WI38 (cell line): ENCODE data around the gene ABCB11.
"Not testable (repeated sequence)": the region's sequence is repeated elsewhere in the genome, so short reads cannot be mapped to it uniquely, and the experiment has no call there.

Experiments
- H3K4me3 ChIP-seq: 2 replicates; pipeline ENCODE4 v1.5.1; 2011; ENCODE audit warnings: low read depth, mild to moderate bottlenecking, control low read depth, low read length
- TF ChIP-seq, protein P1 (sequence below): IDR thresholded peaks from 2 replicates; pipeline ENCODE4 v1.5.1; 2012; ENCODE audit warnings: low read depth, mild to moderate bottlenecking, control low read depth, low read length

Gene ABCB11

GRCh38 chr2:169026056-169026455, 5.1 kb downstream of the ABCB11 start:
- TF ChIP-seq, protein P1, sequence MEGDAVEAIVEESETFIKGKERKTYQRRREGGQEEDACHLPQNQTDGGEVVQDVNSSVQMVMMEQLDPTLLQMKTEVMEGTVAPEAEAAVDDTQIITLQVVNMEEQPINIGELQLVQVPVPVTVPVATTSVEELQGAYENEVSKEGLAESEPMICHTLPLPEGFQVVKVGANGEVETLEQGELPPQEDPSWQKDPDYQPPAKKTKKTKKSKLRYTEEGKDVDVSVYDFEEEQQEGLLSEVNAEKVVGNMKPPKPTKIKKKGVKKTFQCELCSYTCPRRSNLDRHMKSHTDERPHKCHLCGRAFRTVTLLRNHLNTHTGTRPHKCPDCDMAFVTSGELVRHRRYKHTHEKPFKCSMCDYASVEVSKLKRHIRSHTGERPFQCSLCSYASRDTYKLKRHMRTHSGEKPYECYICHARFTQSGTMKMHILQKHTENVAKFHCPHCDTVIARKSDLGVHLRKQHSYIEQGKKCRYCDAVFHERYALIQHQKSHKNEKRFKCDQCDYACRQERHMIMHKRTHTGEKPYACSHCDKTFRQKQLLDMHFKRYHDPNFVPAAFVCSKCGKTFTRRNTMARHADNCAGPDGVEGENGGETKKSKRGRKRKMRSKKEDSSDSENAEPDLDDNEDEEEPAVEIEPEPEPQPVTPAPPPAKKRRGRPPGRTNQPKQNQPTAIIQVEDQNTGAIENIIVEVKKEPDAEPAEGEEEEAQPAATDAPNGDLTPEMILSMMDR = no peak
- H3K4me3 ChIP-seq = no peak overlapping the region

GRCh38 chr2:169023161-169023560, 8.0 kb downstream of the ABCB11 start:
- H3K4me3 ChIP-seq = no peak overlapping the region
- TF ChIP-seq, protein P1 = no peak

DNA sequence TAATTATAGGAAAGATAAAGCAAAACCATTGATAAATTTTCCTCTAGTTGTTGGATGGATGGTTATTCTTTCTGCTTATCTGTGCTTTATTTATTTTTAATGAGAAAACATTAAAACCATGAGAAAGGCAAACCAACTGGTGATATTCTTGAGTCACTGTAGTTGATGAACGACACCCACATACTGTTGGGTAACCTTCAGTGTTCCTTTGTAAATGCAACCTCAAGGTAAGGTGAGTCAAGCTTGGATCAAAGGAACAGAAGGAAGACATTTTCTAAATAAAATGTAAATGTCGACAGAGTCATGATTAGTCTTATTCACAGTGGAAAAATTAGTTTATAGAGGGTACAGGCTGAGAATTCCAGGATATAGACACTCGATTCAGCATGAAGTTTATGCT, 12.7 kb downstream of the ABCB11 start:
- TF ChIP-seq, protein P1 = no peak
- no peak overlapping the region for H3K4me3 ChIP-seq

DNA sequence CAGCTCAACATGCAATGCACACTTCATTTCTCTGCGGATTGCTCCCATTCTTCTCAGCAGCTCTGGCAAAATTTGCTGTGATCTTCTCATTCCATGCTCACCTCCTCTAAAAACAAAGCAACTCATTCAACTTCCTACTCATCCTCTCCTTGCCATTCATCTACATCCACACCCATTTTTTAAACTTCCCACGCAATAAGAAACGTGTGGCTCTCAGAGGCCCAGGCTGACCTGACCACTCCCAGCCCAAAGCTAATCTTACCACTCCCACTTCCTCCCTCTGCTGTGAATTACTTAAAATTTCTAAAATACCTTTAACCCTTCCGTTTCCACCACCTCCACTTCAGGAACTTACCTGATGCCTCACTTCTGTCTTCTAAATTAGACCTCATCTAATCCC, 15.2 kb downstream of the ABCB11 start:
- TF ChIP-seq, protein P1 = no peak
- no peak overlapping the region for H3K4me3 ChIP-seq

GRCh38 chr2:169014780-169015179, 16.3 kb downstream of the ABCB11 start:
- TF ChIP-seq, protein P1 = no peak
- no peak overlapping the region for H3K4me3 ChIP-seq

DNA sequence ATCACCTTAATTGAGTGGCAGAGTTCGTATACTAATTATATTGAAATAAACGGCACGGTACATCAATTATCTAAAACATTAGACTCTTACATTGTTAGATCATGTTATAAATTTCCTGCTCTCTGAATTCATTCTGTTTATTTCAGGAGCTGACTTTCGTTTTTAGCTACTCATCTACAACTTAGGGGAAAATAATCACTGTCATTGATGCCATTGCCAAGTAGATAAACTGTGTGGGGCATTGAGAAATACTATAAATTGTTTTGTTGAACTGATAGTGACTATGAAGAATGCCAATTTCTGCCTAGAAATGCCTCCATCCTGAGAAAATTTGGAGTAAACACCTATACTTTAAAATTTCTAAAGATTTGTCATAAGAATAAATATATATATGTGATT, 17.5 kb downstream of the ABCB11 start:
- no peak overlapping the region for H3K4me3 ChIP-seq

DNA sequence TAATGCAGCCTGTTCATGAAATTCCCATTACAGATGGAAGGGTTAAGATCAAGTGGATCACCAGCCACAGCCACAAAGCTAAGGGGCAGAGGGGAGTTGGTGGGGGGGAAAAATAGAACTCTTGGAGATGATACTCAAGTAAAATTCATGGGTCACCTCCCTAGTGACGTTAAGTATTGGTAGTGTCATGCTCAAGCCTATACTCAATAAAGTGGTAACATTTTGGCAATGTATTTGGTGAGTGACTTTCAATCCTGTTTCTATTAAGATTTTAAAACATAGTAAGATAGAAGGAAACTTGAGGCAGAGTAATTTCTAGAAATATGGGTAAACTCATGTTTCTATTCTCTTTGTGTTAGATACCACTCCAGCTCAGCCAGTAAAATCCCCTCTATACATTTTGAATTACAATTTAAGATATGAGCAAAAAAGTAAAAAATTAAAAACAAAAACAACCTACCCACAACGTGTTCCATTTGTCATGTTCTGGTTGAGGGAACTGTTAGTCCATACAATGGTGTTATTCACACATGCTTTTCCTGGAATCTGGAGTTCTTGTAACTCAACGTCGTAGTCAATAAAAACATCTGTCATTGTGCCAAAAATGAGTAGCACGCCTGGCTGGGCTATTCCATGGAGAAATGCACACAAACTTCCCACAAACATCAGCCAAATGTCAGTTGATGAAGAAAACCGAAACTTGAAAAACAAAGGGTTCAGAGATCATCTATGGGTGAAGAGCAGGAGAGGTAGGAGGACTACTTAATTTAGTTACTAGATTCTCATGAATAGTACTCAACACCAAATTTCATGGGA, 18.1 kb downstream of the ABCB11 start:
- H3K4me3 ChIP-seq = no peak overlapping the region
- TF ChIP-seq, protein P1 = no peak

More for the DNA sequence above, 17.5 kb downstream of the ABCB11 start:
- TF ChIP-seq, protein P1 = no peak

- not testable (repeated sequence) for H3K4me3 ChIP-seq
Observed at GRCh38 chr2:169012191-169012792, 18.8 kb downstream of the ABCB11 start.
